IMR-90 (cell line): Measurements from ENCODE around the gene PTPN3. TPM values are rescaled to one million over a fixed set of nuclear protein-coding genes. Genes with fewer than 3 reads are reported as not detected.

Source experiments
- ATAC-seq: fragments of 200-7000 bp; cut with Tn5 transposase; 2 replicates; pipeline ENCODE4 v1.9.1; 2020; ENCODE audit warnings: low read depth, mild to moderate bottlenecking, moderate library complexity
- BruUV-seq: library from RNA; stranded (reverse); fragments of 400-500 nt; replicated peaks from 2 replicates; lab custom pipeline; 2021; lab: Mats Ljungman, UMichigan
- CTCF ChIA-PET: fragments of 300-600 bp; formaldehyde crosslinking; extraction: SDS; loops from one replicate; lab custom pipeline; 2021; ENCODE audit warnings: antibody characterized with exemption; lab: Yijun Ruan, JAX
- POLR2A ChIA-PET: fragments of 300-600 bp; sonication (Branson Sonifier 250); formaldehyde crosslinking; loops from one replicate; lab custom pipeline; 2022; ENCODE audit warnings: antibody characterized with exemption; ENCODE audit not compliant: unreplicated experiment; lab: Charles Lee
- DNase-seq: peaks from one replicate; pipeline ENCODE4 v3.0.0; 2013
- H2AFZ ChIP-seq: replicated peaks from 2 replicates; pipeline ENCODE3; 2013; ENCODE audit warnings: low read length, mild to moderate bottlenecking; ENCODE audit not compliant: poor library complexity
- H2AK5ac ChIP-seq: 2 replicates; pipeline ENCODE4 v1.6.1; 2013; ENCODE audit warnings: low read depth, low read length, inconsistent platforms
- H2AK9ac ChIP-seq: replicated peaks from 2 replicates; pipeline ENCODE3; 2013; ENCODE audit warnings: mild to moderate bottlenecking, low read depth, low read length, moderate library complexity; ENCODE audit not compliant: poor library complexity
- H2BK120ac ChIP-seq: 2 replicates; pipeline ENCODE4 v1.6.1; 2013; ENCODE audit warnings: low read depth, low read length, inconsistent platforms
- H2BK15ac ChIP-seq: 3 replicates; pipeline ENCODE4 v1.6.1; 2013; ENCODE audit warnings: low read depth, low read length, inconsistent platforms
- H2BK20ac ChIP-seq: 2 replicates; pipeline ENCODE4 v1.6.1; 2013; ENCODE audit warnings: low read depth, mild to moderate bottlenecking, inconsistent platforms, low read length, moderate library complexity
- H2BK5ac ChIP-seq: 2 replicates; pipeline ENCODE4 v1.6.1; 2013; ENCODE audit warnings: mild to moderate bottlenecking, low read depth, low read length, inconsistent platforms; ENCODE audit not compliant: poor library complexity, severe bottlenecking
- H3K14ac ChIP-seq: replicated peaks from 2 replicates; pipeline ENCODE4 v1.6.1; 2013; ENCODE audit warnings: low read depth, low read length, inconsistent platforms
- H3K18ac ChIP-seq: 2 replicates; pipeline ENCODE4 v1.6.1; 2013; ENCODE audit warnings: low read depth, low read length, control low read depth
- H3K23ac ChIP-seq: 2 replicates; pipeline ENCODE4 v1.6.1; 2013; ENCODE audit warnings: low read depth, low read length, inconsistent platforms
- H3K27ac ChIP-seq: 2 replicates; pipeline ENCODE4 v1.5.1; 2013; ENCODE audit warnings: mild to moderate bottlenecking, control low read depth, low read length; ENCODE audit not compliant: insufficient read depth
- H3K27me3 ChIP-seq: 2 replicates; pipeline ENCODE4 v1.6.1; 2013; ENCODE audit warnings: low read length; ENCODE audit not compliant: control insufficient read depth, insufficient read depth
- H3K36me3 ChIP-seq: 2 replicates; pipeline ENCODE4 v1.6.1; 2013; ENCODE audit warnings: low read length, mixed read lengths; ENCODE audit not compliant: control insufficient read depth, insufficient read depth
- H3K4ac ChIP-seq: 2 replicates; pipeline ENCODE4 v1.6.1; 2013; ENCODE audit warnings: low read depth, low read length, inconsistent platforms
- H3K4me1 ChIP-seq: 2 replicates; pipeline ENCODE4 v1.6.1; 2013; ENCODE audit warnings: low read length, mixed read lengths; ENCODE audit not compliant: control insufficient read depth, insufficient read depth
- H3K4me2 ChIP-seq: 2 replicates; pipeline ENCODE4 v1.6.1; 2013; ENCODE audit warnings: low read depth, mild to moderate bottlenecking, control low read depth, low read length, moderate library complexity
- H3K4me3 ChIP-seq: 2 replicates; pipeline ENCODE4 v1.5.1; 2013; ENCODE audit warnings: low read depth, mild to moderate bottlenecking, control low read depth, low read length, moderate library complexity; ENCODE audit not compliant: insufficient read depth
- H3K56ac ChIP-seq: 2 replicates; pipeline ENCODE4 v1.6.1; 2013; ENCODE audit warnings: low read length, inconsistent platforms; ENCODE audit not compliant: insufficient read depth; ENCODE audit errors: extremely low read depth
- H3K79me1 ChIP-seq, 2 experiments: 2 replicates each; pipeline ENCODE4 v1.6.1; 2013; ENCODE audit warnings: low read length in 2 of 2, inconsistent platforms in 1 of 2, low read depth in 1 of 2
- H3K9ac ChIP-seq: 2 replicates; pipeline ENCODE4 v1.6.1; 2013; ENCODE audit warnings: low read depth, low read length, control low read depth
- H3K9me1 ChIP-seq: 2 replicates; pipeline ENCODE4 v1.6.1; 2013; ENCODE audit warnings: low read length, inconsistent platforms; ENCODE audit not compliant: insufficient read depth
- H3K9me3 ChIP-seq: 2 replicates; pipeline ENCODE4 v1.6.1; 2013; ENCODE audit warnings: low read length; ENCODE audit not compliant: control insufficient read depth, insufficient read depth
- H4K20me1 ChIP-seq: 2 replicates; pipeline ENCODE4 v1.6.1; 2013; ENCODE audit warnings: low read length, inconsistent platforms; ENCODE audit not compliant: insufficient read depth
- H4K5ac ChIP-seq: 2 replicates; pipeline ENCODE4 v1.6.1; 2013; ENCODE audit warnings: mild to moderate bottlenecking, low read depth, low read length, control low read depth
- H4K8ac ChIP-seq, 2 experiments: 2 replicates each; pipeline ENCODE4 v1.6.1; 2013; ENCODE audit warnings: low read depth in 2 of 2, low read length in 2 of 2, control low read depth in 1 of 2, inconsistent platforms in 1 of 2
- H4K91ac ChIP-seq: 2 replicates; pipeline ENCODE4 v1.6.1; 2013; ENCODE audit warnings: low read depth, low read length, inconsistent platforms; ENCODE audit not compliant: insufficient read depth
- BHLHE40 ChIP-seq: fragments of 150-350 bp; IDR thresholded peaks from 2 replicates; pipeline ENCODE4 v1.6.1; 2016; ENCODE audit warnings: mild to moderate bottlenecking, low read depth, low read length
- CEBPB ChIP-seq: IDR thresholded peaks from 2 replicates; pipeline ENCODE4 v1.6.1; 2012; ENCODE audit warnings: low read depth, low read length, improper control_type of control experiment
- CHD1 ChIP-seq: IDR thresholded peaks from 2 replicates; pipeline ENCODE4 v1.6.1; 2012; ENCODE audit warnings: low read depth, low read length, improper control_type of control experiment
- ELK1 ChIP-seq: fragments of 150-350 bp; IDR thresholded peaks from 2 replicates; pipeline ENCODE4 v1.6.1; 2016; ENCODE audit warnings: low read depth, mild to moderate bottlenecking, low read length, moderate library complexity, borderline replicate concordance
- FOS ChIP-seq: fragments of 150-350 bp; IDR thresholded peaks from 2 replicates; pipeline ENCODE4 v1.6.1; 2016; ENCODE audit warnings: low read depth, low read length
- MAFK ChIP-seq: IDR thresholded peaks from 2 replicates; pipeline ENCODE4 v1.6.1; 2012; ENCODE audit warnings: low read depth, low read length, improper control_type of control experiment
- MAZ ChIP-seq: IDR thresholded peaks from 2 replicates; pipeline ENCODE4 v1.6.1; 2012; ENCODE audit warnings: low read depth, mild to moderate bottlenecking, low read length, improper control_type of control experiment, moderate library complexity, borderline replicate concordance
- MXI1 ChIP-seq: IDR thresholded peaks from 2 replicates; pipeline ENCODE4 v1.6.1; 2012; ENCODE audit warnings: low read depth, mild to moderate bottlenecking, low read length, moderate library complexity, borderline replicate concordance
- NFE2L2 ChIP-seq: fragments of 150-350 bp; IDR thresholded peaks from 2 replicates; pipeline ENCODE4 v1.6.1; 2016; ENCODE audit warnings: low read depth, mild to moderate bottlenecking, low read length
- POLR2A ChIP-seq: IDR thresholded peaks from 2 replicates; pipeline ENCODE4 v1.6.1; 2012; ENCODE audit warnings: mild to moderate bottlenecking, low read depth, low read length
- RAD21 ChIP-seq: IDR thresholded peaks from 2 replicates; pipeline ENCODE4 v1.6.1; 2012; ENCODE audit warnings: low read length, improper control_type of control experiment
- RCOR1 ChIP-seq: IDR thresholded peaks from 2 replicates; pipeline ENCODE4 v1.6.1; 2012; ENCODE audit warnings: mild to moderate bottlenecking, low read length, improper control_type of control experiment; ENCODE audit not compliant: insufficient replicate concordance
- RFX5 ChIP-seq: IDR thresholded peaks from 2 replicates; pipeline ENCODE4 v1.8.0; 2012; ENCODE audit warnings: low read depth, mild to moderate bottlenecking, low read length, moderate library complexity
- SMC3 ChIP-seq: fragments of 150-350 bp; IDR thresholded peaks from 2 replicates; pipeline ENCODE4 v1.6.1; 2016; ENCODE audit warnings: low read depth, mild to moderate bottlenecking, antibody characterized with exemption, low read length, moderate library complexity
- USF2 ChIP-seq: fragments of 150-350 bp; IDR thresholded peaks from 2 replicates; pipeline ENCODE4 v1.6.1; 2017; ENCODE audit warnings: mild to moderate bottlenecking, antibody characterized with exemption, low read length, low read depth
- WGBS, 2 experiments: methylation state at CpG; one replicate each; pipeline versions ENCODE4 v1.1.5 to v1.1.7; 2013; ENCODE audit warnings: missing lambda C conversion rate in 2 of 2; ENCODE audit not compliant: insufficient read length in 1 of 2; ENCODE audit errors: extremely low coverage in 2 of 2; 5-methylcytosine and 5-hydroxymethylcytosine counted together
- dilution Hi-C: fragments of 300-500 bp; cut with HindIII; formaldehyde crosslinking; loops from one replicate; pipeline ENCODE4 v1.14.3; 2018; ENCODE audit warnings: low sequenced_read_pairs; ENCODE audit not compliant: unreplicated experiment
- in situ Hi-C: fragments of 300-500 bp; cut with MboI; formaldehyde crosslinking; loops from 3 replicates; pipeline ENCODE4 v1.14.3; 2019; ENCODE audit warnings: low sequenced_read_pairs, inconsistent platforms, mixed read lengths
- intact Hi-C: fragments of 100-400 bp; cut with micrococcal nuclease; formaldehyde crosslinking; loops from 2 replicates; pipeline ENCODE4 v1.10.0; 2022
- polyA plus RNA-seq, 3 experiments: library from polyadenylated mRNA; depleted of rRNA; stranded (reverse); fragments of >200 nt; gene quantifications; 2 replicates each; pipeline ENCODE4 v1.2.3, GENCODE V29; 2012; ENCODE audit warnings: low replicate concordance in 1 of 3
- total RNA-seq: library from RNA; depleted of rRNA; stranded (reverse); fragments of >200 nt; gene quantifications from 2 replicates; pipeline ENCODE4 v1.2.3, GENCODE V29; 2012
- TF ChIP-seq, protein P1 (sequence below): conservative IDR thresholded peaks from 2 replicates; pipeline ENCODE4 v1.5.1; 2012; ENCODE audit warnings: mild to moderate bottlenecking, low read depth, low read length, improper control_type of control experiment

The PTPN3 gene
- total and polyA plus RNA-seq, 2 of the 4 experiments (the other 2 are of a cell fraction), result 0.72 to 0.89 TPM

- BruUV-seq, result no TSS peak
- Histone ChIP-seq H3K9ac (no peak overlapping the region), H3K79me1 (no peaks in the 10 kb centered on the region), H2BK20ac (no peak overlapping the region), H3K27ac (no peak overlapping the region), H3K4me2 (no peak overlapping the region), H3K4me3 (no peak overlapping the region), H2AK9ac (no peak overlapping the region), H2BK15ac (no peak overlapping the region), H3K56ac (no peak overlapping the region), H3K23ac (no peak overlapping the region), H2AFZ (no peak overlapping the region), H2BK5ac (no peak overlapping the region), H4K20me1 (no peaks in the 10 kb centered on the region), H3K4ac (no peak overlapping the region), H4K8ac (no peak overlapping the region), H3K27me3 (peaks cover 22% of the 10 kb centered on the region), H3K9me1 (no peaks in the 10 kb centered on the region), H3K9me3 (no peaks in the 10 kb centered on the region), H4K5ac (no peak overlapping the region), H2BK120ac (no peak overlapping the region), H3K14ac (no peak overlapping the region), H3K36me3 (no peaks in the 10 kb centered on the region), H4K91ac (no peak overlapping the region), H3K4me1 (no peaks in the 10 kb centered on the region), H2AK5ac (no peak overlapping the region), H3K18ac (no peak overlapping the region)
- intact Hi-C loops, result no loop called here
- in situ Hi-C loops, result no loop called here
- dilution Hi-C loops, result no loop called here
- ATAC-seq (no peak), DNase-seq (no peak)
- no peak for TF ChIP-seq CEBPB
- TF ChIP-seq BHLHE40, result no peak
- TF ChIP-seq NFE2L2, result no peak
- TF ChIP-seq, protein P1, sequence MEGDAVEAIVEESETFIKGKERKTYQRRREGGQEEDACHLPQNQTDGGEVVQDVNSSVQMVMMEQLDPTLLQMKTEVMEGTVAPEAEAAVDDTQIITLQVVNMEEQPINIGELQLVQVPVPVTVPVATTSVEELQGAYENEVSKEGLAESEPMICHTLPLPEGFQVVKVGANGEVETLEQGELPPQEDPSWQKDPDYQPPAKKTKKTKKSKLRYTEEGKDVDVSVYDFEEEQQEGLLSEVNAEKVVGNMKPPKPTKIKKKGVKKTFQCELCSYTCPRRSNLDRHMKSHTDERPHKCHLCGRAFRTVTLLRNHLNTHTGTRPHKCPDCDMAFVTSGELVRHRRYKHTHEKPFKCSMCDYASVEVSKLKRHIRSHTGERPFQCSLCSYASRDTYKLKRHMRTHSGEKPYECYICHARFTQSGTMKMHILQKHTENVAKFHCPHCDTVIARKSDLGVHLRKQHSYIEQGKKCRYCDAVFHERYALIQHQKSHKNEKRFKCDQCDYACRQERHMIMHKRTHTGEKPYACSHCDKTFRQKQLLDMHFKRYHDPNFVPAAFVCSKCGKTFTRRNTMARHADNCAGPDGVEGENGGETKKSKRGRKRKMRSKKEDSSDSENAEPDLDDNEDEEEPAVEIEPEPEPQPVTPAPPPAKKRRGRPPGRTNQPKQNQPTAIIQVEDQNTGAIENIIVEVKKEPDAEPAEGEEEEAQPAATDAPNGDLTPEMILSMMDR, result no peak
- no peak for TF ChIP-seq POLR2A
- TF ChIP-seq MAZ, result no peak
- TF ChIP-seq ELK1, result no peak
- no peak for TF ChIP-seq RAD21
- TF ChIP-seq RFX5, result no peak
- no peak for TF ChIP-seq CHD1
- no peak for TF ChIP-seq MXI1
- no peak for TF ChIP-seq SMC3
- TF ChIP-seq USF2, result no peak
- TF ChIP-seq RCOR1, result no peak
- no peak for TF ChIP-seq FOS
- TF ChIP-seq MAFK, result no peak
- WGBS, 2 experiments, result 25% methylated on average over 3 of the region's 6 CpGs; no CpG with 5 or more reads in 1 of the 2 experiments
- ChIA-PET CTCF (no interaction called here), POLR2A (no interaction called here)
Observed at GRCh38 chr9:109341561-109341960, 156.5 kb downstream of the PTPN3 start.
